ENCODE data around the gene SNX3. TPM values are rescaled to one million over a fixed set of nuclear protein-coding genes. Genes with fewer than 3 reads are reported as not detected.

Gene SNX3
- total RNA-seq, 2 donors from 2014 or later, result 88.7 to 108 TPM

- intact Hi-C loops (cut with DNase I, micrococcal nuclease), result no loop called here
- no peak for DNase-seq
- ATAC-seq, result peak; percentile 34
Observed at GRCh38 chr6:108176281-108177089, 84.4 kb downstream of the SNX3 start.

GRCh38 chr6:108175592-108176279 is 85.1 kb downstream of the SNX3 start:
- DNase-seq (no peak), ATAC-seq (peak; percentile 74)
- intact Hi-C loops (cut with DNase I, micrococcal nuclease), result no loop called here

DNA sequence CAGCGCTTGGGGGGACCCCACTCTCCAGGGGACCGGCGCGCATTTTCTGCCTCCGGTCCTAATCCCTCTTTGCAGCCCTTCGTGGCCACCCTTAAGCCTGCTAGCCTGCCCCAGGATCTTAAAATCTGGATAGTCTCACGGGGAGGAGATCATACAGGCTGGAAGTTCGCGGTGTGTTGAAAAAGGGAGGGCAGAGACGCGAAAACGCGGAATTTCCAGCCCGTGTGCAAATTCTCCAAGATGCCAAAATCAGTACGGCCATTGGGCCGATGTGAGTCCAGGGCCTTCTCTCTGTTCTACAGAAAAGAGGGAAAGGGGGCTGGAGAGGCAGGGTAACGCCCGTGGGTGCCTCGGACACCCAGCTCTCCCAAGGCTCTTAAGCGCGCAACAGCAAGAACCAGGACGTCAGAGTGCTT is 85.7 kb downstream of the SNX3 start:
- intact Hi-C loops (cut with DNase I, micrococcal nuclease), result no loop called here
- DNase-seq (no peak), ATAC-seq (no peak)

GRCh38 chr6:108174371-108175175 is 86.3 kb downstream of the SNX3 start:
- ATAC-seq (no peak), DNase-seq (no peak)
- intact Hi-C loops (cut with DNase I, micrococcal nuclease), result no loop called here

DNA sequence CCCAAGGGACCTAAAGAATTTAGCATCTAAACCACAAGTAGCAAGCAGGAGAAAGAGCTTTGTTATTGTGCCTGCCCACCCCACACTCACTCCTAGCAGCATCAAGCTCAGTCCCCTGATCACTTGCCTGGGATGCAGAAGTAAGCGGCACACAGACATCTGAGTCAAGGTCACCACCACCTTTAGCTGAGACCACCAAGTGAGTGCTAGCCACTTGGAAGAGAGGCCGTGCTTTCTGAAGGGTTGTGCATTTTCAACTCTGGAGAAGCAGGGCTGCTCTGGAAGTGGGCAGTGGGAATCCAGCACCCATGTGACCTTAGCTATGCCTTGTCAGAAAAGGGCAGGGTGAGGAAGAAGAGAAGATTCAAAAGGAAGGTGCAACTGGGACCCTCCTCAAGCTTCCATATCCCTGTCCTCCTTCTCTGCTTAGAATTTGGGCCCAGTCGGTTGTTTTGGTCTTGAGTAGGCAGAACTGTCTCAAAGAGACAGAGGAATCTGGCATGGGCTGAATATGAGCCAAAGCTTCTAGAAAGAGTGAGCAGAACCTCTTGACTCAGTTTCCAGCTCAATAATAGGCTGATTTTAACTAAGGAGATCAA is 88.8 kb downstream of the SNX3 start:
- DNase-seq (no peak), ATAC-seq (no peak)
- intact Hi-C loops (cut with DNase I, micrococcal nuclease), result no loop called here

GRCh38 chr6:108171291-108171917 is 89.4 kb downstream of the SNX3 start:
- intact Hi-C loops (cut with DNase I, micrococcal nuclease), result no loop called here
- ATAC-seq (no peak), DNase-seq (no peak)

GRCh38 chr6:108170332-108171290 is 90.2 kb downstream of the SNX3 start:
- DNase-seq (no peak), ATAC-seq (peak; percentile 54)
- intact Hi-C loops (cut with DNase I, micrococcal nuclease), result no loop called here

DNA sequence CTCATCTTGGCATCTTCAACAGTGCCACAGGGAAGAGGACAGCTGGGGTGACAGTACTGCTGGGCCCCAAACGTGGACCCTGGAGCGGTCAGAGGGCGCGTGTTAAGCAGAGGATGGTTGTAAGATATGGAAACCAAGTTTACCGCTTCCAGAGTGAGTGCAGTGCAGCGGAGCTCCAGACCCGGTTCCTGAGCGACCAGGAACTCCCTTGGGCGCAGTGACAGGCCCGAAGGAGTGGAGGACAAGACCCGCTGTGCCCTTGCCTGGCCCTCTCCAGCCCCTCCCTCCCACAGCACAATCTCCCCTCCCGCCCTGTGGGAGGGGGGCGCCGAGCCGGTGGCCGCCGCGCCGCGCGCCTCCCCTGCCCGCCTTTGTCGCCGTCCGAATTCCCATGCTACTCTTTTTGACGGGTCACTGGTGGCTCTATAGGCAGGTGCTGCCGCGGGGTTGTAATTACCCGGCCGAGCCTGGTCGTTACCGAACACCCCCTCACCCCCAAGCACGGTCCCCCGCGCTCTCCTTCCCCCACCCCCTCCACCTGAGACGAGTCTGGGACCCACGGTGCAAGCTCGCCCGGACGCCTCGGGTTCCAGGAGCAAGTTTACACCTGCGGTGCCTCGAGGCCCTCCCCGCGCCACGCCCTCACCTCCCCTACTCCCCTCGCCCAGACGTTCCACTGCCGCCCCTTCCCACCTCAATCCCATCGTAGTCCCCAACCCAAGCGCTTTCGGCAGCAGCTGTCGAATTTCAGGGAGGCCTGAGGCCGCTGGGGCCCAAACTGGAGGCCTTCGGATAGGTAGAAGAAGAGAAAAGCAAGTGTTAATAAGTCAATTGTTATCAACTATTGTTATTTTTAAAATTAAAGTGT is 91.1 kb downstream of the SNX3 start:
- intact Hi-C loops (cut with DNase I, micrococcal nuclease), result no loop called here
- DNase-seq, result no peak
- peak; percentile 44 for ATAC-seq

DNA sequence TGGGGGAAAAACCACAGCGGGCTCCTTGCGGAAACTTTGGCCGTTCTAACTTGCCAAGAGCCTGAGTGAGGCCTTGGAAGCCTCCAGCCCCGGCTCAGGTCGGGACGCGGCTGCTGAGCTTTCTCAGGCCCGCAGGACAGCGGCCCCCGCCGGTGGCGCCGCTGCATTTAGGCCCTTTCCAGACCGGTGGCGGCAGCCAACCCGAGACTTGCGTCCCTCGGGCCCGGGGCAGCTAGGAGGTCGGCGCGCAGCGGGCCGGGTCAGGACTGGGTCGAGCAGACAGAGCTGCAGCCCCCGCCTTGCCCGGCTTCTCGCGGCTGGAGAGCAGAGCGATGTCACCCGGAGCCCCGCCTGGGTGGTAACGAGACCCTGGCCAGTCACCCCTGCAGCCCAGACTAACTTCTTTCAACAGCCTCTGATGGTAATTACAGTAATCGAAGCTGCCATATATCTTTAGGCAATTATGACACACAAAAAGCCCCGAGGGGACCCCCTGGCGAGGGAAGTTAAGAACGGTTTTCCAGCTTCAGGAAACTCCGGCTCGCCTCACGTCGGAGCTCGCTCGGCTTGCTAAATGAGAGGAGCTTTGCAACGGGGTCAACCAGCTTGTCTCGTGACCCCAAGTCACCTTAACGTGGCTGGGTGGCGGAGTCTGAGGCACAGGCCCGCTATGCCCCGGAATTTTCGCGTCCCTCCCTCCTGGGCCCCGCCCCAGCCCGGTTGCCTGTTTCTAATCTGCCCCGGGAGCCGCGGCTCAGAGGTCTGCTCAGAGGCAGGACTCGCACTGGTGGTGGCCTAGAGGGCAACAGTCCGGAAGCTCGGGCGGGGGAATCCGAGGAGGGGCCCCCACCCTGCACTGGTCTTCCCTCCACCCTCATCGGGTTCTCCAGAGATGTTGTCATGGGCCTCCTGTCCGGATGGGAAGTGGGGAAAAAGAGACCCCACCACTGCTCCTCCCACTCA is 92.1 kb downstream of the SNX3 start:
- DNase-seq (peak in 1 of 2 donors; percentile 44), ATAC-seq (peak; percentile 74)
- intact Hi-C loops (cut with DNase I, micrococcal nuclease), result no loop called here

DNA sequence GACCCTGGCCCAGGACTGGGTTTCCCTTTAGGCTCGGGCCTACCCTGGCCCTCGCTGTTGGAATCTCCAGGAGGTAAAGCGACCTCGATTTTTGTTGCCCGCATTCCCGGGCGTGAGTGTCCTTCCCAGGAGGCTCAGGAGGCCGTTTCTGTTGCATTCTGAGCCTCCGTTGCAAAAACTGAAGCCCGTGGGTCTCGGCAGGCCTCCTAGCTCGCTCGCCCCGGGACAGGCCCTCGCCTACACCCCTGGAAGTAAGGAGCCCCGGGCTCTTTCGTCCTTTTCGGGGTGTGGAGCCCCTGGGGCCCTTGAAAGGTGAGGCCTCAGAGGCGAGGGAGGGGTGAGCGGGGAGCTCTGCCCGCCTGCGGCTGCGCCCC is 92.8 kb downstream of the SNX3 start:
- ATAC-seq (peak; percentile 4), DNase-seq (no peak)
- intact Hi-C loops (cut with DNase I, micrococcal nuclease), result no loop called here

DNA sequence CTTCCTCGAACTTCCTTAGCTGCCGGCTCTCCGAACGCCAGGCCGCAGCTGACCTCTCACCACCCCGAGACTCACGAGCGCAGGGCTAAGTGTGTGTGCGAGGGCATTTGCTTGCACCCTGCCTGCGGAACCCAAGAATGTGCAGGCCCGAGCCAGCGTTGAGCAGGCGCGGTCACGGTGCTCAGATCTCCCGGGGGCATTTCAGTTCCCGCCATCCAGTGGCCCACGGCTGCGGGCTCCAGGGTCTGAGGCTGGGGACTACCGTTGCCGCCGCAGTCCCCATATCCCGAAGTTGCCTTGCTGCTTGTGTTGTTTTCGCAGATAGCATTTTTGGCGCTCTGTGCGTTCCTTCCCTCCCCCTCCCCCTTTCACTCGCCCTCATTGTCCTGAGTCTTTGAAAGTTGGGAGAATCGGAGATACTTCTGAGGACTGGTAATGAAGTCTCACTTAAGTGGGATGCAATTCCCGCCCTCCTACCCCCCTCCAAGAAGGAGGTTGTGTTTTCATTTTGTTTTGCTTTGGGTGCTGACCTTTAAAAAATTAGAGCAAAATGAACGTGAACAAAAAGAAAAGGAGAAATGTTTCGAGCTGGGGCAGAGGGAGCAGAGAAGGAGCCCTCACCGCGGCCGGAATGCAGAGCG is 93.3 kb downstream of the SNX3 start:
- DNase-seq, result no peak
- intact Hi-C loops (cut with DNase I, micrococcal nuclease), result no loop called here
- ATAC-seq, result peak; percentile 9

DNA sequence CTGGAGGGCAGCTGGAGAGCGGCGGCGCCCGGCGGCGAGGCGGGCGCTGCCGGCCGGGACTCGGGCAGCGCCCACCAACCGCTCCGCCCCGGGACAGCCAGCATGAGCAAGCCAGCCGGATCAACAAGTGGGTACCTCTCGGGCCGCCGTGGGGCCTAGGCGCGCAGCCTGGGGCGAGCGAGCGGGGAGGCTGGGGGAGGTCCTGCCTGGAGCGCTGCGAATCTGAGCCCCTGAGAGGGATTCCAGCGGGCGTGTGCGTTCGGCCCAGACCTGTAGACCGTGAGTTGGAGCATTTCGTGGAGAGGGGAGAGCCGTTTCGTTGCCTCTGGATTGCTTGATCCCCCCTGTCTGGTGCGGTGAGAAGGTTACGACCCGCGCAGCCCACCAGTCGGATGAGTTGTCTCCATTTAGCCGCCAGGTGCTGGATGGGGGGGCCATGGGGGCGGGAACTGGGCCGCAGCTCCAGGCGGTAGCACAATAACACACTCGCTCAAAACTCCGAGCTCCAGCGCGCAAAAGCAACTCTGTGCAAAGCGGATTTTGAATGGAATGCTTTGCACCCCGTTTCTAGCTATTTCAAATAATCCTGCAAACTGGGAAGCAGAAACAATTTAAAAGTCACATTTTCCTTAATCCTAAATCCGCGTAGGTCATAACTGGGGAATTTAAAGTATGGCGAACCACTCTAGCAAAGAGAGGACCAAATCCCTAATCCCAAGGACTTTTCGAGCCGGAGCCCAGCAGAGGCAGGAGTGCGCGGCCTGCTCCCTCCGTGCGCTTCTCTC is 94.0 kb downstream of the SNX3 start:
- DNase-seq (no peak), ATAC-seq (no peak)
- intact Hi-C loops (cut with DNase I, micrococcal nuclease), result no loop called here

GRCh38 chr6:108165714-108166663 is 94.9 kb downstream of the SNX3 start, which contains the start of gene NR2E1:
Gene NR2E1, plus strand, starts transcription at chr6:108166022. Its CDS starts 744 bp downstream, at chr6:108166766.
- intact Hi-C loops (cut with DNase I, micrococcal nuclease), result no loop called here
- no peak for DNase-seq
- no peak for ATAC-seq

All from left colon (tissue), 2 donors.